Esophagus squamous epithelium (tissue), 5 donors: ENCODE data around the gene DIPK1B. TPM values are rescaled to one million over a fixed set of nuclear protein-coding genes. Genes with fewer than 3 reads are reported as not detected.

Experiments
- DNase-seq: peaks from one replicate; lab custom pipeline; 2025; lab: John Stamatoyannopoulos, UW
- H3K27ac ChIP-seq, 4 donors: fragments of 200-600 bp; sonication (generic); one replicate each; pipeline ENCODE4 v1.5.1; 2016 to 2019; ENCODE audit warnings: mild to moderate bottlenecking in 1 of 4
- H3K27me3 ChIP-seq, 4 donors: fragments of 200-600 bp; sonication (generic); 1 replicate in 3 of 4; 2 replicates in 1 of 4; pipeline versions ENCODE4 v1.5.1 to v1.6.0; 2017 to 2021; ENCODE audit warnings: antibody characterized with exemption in 1 of 4
- H3K36me3 ChIP-seq, 3 donors: fragments of 200-600 bp; sonication (generic); one replicate each; pipeline ENCODE4 v1.5.1; 2016 to 2019
- H3K4me1 ChIP-seq, 3 donors: fragments of 200-600 bp; sonication (generic); one replicate each; pipeline ENCODE4 v1.5.1; 2017 to 2019
- H3K4me3 ChIP-seq, 4 donors: fragments of 200-600 bp; sonication (generic); 1 replicate in 3 of 4; 2 replicates in 1 of 4; pipeline ENCODE4 v1.5.1; 2016 to 2019; ENCODE audit warnings: mild to moderate bottlenecking in 2 of 4, moderate library complexity in 1 of 4
- H3K9me3 ChIP-seq, 3 donors: fragments of 200-600 bp; sonication (generic); one replicate each; pipeline ENCODE4 v1.5.1; 2016 to 2019
- CTCF ChIP-seq, 6 experiments: fragments of 450-650 bp in 4 of 6; fragments of 200-600 bp in 2 of 6; sonication (generic) in 2 of 6; IDR thresholded peaks; one replicate each; pipeline ENCODE4 v1.5.1; 2016 to 2019; ENCODE audit warnings: antibody characterized with exemption in 6 of 6, mild to moderate bottlenecking in 4 of 6, moderate library complexity in 4 of 6
- POLR2A ChIP-seq, 4 donors: fragments of 450-650 bp; IDR thresholded peaks; one replicate each; pipeline ENCODE4 v1.6.1; 2017; ENCODE audit warnings: antibody characterized with exemption in 4 of 4, mild to moderate bottlenecking in 4 of 4, moderate library complexity in 3 of 4
- WGBS, 2 donors: methylation state at CpG; one replicate each; pipeline ENCODE4 v1.1.5; 2018; 5-methylcytosine and 5-hydroxymethylcytosine counted together
- intact Hi-C: fragments of 100-400 bp; cut with DNase I; formaldehyde crosslinking; loops from one replicate; pipeline ENCODE4 v1.15.0; 2022
- total RNA-seq, 4 donors: library from RNA; depleted of rRNA; stranded (reverse); fragments of >200 nt; gene quantifications; one replicate each; pipeline ENCODE4 v1.1.0, GENCODE V29; 2016
- donor health status: DM: yes; HTN: yes; CAD: no.

Gene DIPK1B
- total RNA-seq, 4 donors from 2014 or later, result 0.48 to 6.3 (median 1.1) TPM

DNA sequence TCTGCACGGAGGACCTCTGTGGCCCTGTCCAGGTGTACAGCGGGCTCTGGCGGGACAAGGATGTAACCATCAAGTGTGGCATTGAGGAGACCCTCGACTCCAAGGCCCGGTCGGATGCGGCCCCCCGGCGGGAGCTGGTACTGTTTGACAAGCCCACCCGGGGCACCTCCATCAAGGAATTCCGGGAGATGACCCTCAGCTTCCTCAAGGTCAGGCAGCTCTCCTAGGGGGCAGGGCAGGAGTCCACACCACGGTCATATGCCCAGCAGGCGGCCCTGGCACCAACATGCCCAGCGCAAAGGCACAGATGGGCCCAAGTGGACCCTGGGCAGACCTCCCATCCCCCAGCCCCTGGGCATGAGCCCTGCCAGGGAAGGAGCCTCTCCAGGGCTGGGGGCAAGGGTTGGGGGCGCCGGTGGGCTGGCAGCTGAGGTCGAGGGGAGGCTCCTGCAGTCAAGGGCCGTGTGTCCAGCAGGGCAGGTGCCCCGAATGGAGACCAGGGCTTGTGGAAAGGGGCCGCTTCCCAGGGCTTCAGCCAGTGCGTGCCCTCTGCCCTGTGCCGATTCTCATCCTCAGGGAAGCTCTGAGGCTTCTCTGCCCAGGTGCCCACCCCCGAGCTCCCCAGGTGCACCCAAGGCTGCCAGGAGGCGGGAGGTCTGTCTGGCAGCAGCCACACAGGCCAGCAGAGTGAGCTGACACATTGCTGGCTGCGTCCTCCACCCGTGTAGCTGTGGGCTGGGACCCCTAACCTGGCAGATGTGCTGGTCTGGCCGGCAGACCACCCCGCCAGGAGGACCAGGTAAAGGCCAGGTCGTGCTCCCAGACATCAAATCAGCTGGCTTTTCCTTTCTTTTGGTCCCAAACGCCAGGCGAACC, 10.0 kb downstream of the DIPK1B start:
- Histone ChIP-seq H3K36me3 (peaks cover 23 to 56% (median 41%) of the 10 kb centered on the region in 3 donors), H3K27me3 (peaks cover 0 to 9% (median 0%) of the 10 kb centered on the region in 4 donors), H3K9me3 (no peaks in the 10 kb centered on the region), H3K27ac (peak overlapping the region in 3 of 4 donors; percentile 63 to 72 (median 69)), H3K4me1 (peaks cover 67 to 90% (median 76%) of the 10 kb centered on the region in 3 donors), H3K4me3 (no peak overlapping the region)
- intact Hi-C loops, result no loop called here
- TF ChIP-seq POLR2A (IDR thresholded peaks at IDR 0.05) (no peak), CTCF (IDR thresholded peaks at IDR 0.05) (no peak)
- WGBS, 2 donors, result 67% methylated on average over 1 of the region's 31 CpGs; no CpG with 5 or more reads in 1 of the 2 donors
- DNase-seq, result no peak

DNA sequence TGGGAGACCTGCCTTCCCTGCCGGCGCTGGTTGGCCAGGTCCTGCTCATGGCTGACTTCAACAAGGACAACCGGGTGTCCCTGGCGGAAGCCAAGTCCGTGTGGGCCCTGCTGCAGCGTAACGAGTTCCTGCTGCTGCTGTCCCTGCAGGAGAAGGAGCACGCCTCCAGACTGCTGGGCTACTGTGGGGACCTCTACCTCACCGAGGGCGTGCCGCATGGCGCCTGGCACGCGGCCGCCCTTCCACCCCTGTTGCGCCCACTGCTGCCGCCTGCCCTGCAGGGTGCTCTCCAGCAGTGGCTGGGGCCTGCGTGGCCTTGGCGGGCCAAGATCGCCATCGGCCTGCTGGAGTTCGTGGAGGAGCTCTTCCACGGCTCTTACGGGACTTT, 10.6 kb downstream of the DIPK1B start:
- intact Hi-C loops, result no loop called here
- H3K4me3 ChIP-seq, result no peak overlapping the region
- peaks cover 0 to 4% (median 0%) of the 10 kb centered on the region in 4 donors for H3K27me3 ChIP-seq
- no peaks in the 10 kb centered on the region for H3K9me3 ChIP-seq
- peaks cover 67 to 93% (median 76%) of the 10 kb centered on the region in 3 donors for H3K4me1 ChIP-seq
- DNase-seq, result no peak
- WGBS, 2 donors, result 79 to 84% methylated on average over 5 to 9 of the region's 24 CpGs
- no peak overlapping the region for H3K27ac ChIP-seq
- peaks cover 23 to 56% (median 41%) of the 10 kb centered on the region in 3 donors for H3K36me3 ChIP-seq
- no peak for TF ChIP-seq CTCF (IDR thresholded peaks at IDR 0.05)
- TF ChIP-seq POLR2A (IDR thresholded peaks at IDR 0.05), result no peak

- peaks cover 23 to 56% (median 41%) of the 10 kb centered on the region in 3 donors for H3K36me3 ChIP-seq
- peaks cover 67 to 95% (median 76%) of the 10 kb centered on the region in 3 donors for H3K4me1 ChIP-seq
- peaks cover 0 to 4% (median 0%) of the 10 kb centered on the region in 4 donors for H3K27me3 ChIP-seq
- no peak for DNase-seq
- WGBS, 2 donors, result 57 to 89% methylated on average over 2 to 10 of the region's 32 CpGs
- H3K4me3 ChIP-seq, result no peak overlapping the region
- H3K9me3 ChIP-seq, result no peaks in the 10 kb centered on the region
- TF ChIP-seq CTCF (IDR thresholded peaks at IDR 0.05) (no peak), POLR2A (IDR thresholded peaks at IDR 0.05) (no peak)
- intact Hi-C loops, result no loop called here
- H3K27ac ChIP-seq, result no peak overlapping the region
Observed at GRCh38 chr9:136723362-136723976, 11.1 kb downstream of the DIPK1B start.

DNA sequence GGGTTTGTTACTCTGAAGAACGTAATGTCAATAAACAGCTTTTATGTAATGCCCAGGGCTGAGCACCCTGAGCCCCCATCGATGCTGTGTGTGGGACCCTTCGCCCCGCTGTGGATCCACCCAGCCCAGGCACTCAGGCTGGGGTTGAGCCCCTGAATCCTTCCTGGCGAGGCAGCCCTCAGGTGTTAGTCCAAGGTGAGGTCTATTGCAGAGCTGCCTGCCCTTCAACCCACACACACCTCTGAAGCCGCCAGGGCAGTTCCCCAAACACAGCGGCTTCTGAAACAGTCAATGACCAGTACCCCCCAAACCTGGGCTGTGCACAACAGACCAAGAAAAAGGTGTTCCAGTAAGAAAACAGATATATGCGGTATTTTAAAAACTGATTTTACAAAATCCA, 11.6 kb downstream of the DIPK1B start:
- Histone ChIP-seq H3K4me3 (no peak overlapping the region), H3K27ac (no peak overlapping the region), H3K36me3 (peaks cover 23 to 56% (median 41%) of the 10 kb centered on the region in 3 donors), H3K4me1 (peaks cover 68 to 95% (median 81%) of the 10 kb centered on the region in 3 donors), H3K27me3 (peaks cover 0 to 4% (median 0%) of the 10 kb centered on the region in 4 donors), H3K9me3 (no peaks in the 10 kb centered on the region)
- WGBS, 2 donors, result 83 to 92% methylated on average over 4 to 7 of the region's 8 CpGs
- no peak for DNase-seq
- TF ChIP-seq CTCF (IDR thresholded peaks at IDR 0.05) (no peak), POLR2A (IDR thresholded peaks at IDR 0.05) (no peak)
- intact Hi-C loops, result no loop called here

DNA sequence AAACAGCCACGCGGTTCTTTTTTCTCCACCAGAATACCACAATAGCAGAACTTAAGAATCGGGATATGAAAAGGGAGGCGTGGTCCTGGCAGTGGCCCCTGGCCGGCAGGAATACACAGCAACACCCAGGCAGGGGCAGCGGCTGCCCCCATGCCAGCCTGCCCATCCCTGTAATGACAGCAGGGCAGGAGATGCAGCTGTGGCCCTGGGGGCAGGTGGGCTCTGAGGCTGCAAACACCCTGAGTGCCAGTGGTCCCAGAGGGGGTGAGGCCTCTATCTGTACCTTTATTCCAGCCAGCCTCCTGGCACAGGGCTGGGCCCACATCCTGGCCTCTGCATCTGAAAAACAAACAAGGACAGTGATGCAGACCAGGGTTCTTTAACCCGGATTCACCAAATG, 12.4 kb downstream of the DIPK1B start:
- no peak for DNase-seq
- peaks cover 65 to 94% (median 79%) of the 10 kb centered on the region in 3 donors for H3K4me1 ChIP-seq
- no peak for TF ChIP-seq POLR2A (IDR thresholded peaks at IDR 0.05)
- no peak for TF ChIP-seq CTCF (IDR thresholded peaks at IDR 0.05)
- H3K27me3 ChIP-seq, result no peaks in the 10 kb centered on the region
- no peaks in the 10 kb centered on the region for H3K9me3 ChIP-seq
- 54 to 80% methylated on average over 7 of the region's 7 CpGs for WGBS, 2 donors
- no peak overlapping the region for H3K4me3 ChIP-seq
- intact Hi-C loops, result no loop called here
- no peak overlapping the region for H3K27ac ChIP-seq
- peaks cover 23 to 56% (median 41%) of the 10 kb centered on the region in 3 donors for H3K36me3 ChIP-seq
